AG09309 (cell line): ENCODE measurements around the gene EYS.

Experiments used
- DNase-seq: peaks from one replicate; pipeline ENCODE4 v3.0.0-alpha.2; 2010; ENCODE audit warnings: low read depth
- H3K4me3 ChIP-seq: 2 replicates; pipeline ENCODE4 v1.5.1; 2011; ENCODE audit warnings: mild to moderate bottlenecking, low read depth, low read length, moderate library complexity; ENCODE audit not compliant: control insufficient read depth
- TF ChIP-seq, protein P1 (sequence below): IDR thresholded peaks from 2 replicates; pipeline ENCODE4 v1.5.1; 2011; ENCODE audit warnings: mild to moderate bottlenecking, low read depth, low read length, inconsistent platforms; ENCODE audit not compliant: insufficient read depth, control insufficient read depth; ENCODE audit errors: missing control alignments

The EYS gene

GRCh38 chr6:63671098-63671754 is 2035.8 kb downstream of the EYS start:
- no peak overlapping the region for H3K4me3 ChIP-seq
- TF ChIP-seq, protein P1, sequence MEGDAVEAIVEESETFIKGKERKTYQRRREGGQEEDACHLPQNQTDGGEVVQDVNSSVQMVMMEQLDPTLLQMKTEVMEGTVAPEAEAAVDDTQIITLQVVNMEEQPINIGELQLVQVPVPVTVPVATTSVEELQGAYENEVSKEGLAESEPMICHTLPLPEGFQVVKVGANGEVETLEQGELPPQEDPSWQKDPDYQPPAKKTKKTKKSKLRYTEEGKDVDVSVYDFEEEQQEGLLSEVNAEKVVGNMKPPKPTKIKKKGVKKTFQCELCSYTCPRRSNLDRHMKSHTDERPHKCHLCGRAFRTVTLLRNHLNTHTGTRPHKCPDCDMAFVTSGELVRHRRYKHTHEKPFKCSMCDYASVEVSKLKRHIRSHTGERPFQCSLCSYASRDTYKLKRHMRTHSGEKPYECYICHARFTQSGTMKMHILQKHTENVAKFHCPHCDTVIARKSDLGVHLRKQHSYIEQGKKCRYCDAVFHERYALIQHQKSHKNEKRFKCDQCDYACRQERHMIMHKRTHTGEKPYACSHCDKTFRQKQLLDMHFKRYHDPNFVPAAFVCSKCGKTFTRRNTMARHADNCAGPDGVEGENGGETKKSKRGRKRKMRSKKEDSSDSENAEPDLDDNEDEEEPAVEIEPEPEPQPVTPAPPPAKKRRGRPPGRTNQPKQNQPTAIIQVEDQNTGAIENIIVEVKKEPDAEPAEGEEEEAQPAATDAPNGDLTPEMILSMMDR: no peak
- DNase-seq: no peak
